ENCODE results near the gene TIGD1.
"Not testable (repeated sequence)": the region's sequence is repeated elsewhere in the genome, so short reads cannot be mapped to it uniquely, and the experiment has no call there.

Gene TIGD1

GRCh38 chr2:232575404-232575746, 25.0 kb upstream of the TIGD1 start:
- no peak for DNase-seq (ENCODE audit: low read depth)
- TF ChIP-seq MYC (IDR thresholded peaks at IDR 0.05; ENCODE audit: low read depth, low read length) (no peak), CTCF (IDR thresholded peaks at IDR 0.05; ENCODE audit: low read depth, low read length) (no peak), POLR2A (IDR thresholded peaks at IDR 0.05; ENCODE audit: extremely low read depth, insufficient read length) (no peak), MAX (IDR thresholded peaks at IDR 0.05; ENCODE audit: low read depth, low read length) (no peak)
- H3K4me3 ChIP-seq (ENCODE audit: low read depth, low read length): no peak overlapping the region

GRCh38 chr2:232574674-232575403, 24.5 kb upstream of the TIGD1 start:
- no peak overlapping the region for H3K4me3 ChIP-seq (ENCODE audit: low read depth, low read length)
- no peak for TF ChIP-seq CTCF (IDR thresholded peaks at IDR 0.05; ENCODE audit: low read depth, low read length)
- no peak for TF ChIP-seq MAX (IDR thresholded peaks at IDR 0.05; ENCODE audit: low read depth, low read length)
- no peak for TF ChIP-seq POLR2A (IDR thresholded peaks at IDR 0.05; ENCODE audit: extremely low read depth, insufficient read length)
- TF ChIP-seq MYC (IDR thresholded peaks at IDR 0.05; ENCODE audit: low read depth, low read length): no peak
- DNase-seq (ENCODE audit: low read depth): no peak

GRCh38 chr2:232573771-232574435, 23.5 kb upstream of the TIGD1 start:
- no peak for TF ChIP-seq POLR2A (IDR thresholded peaks at IDR 0.05; ENCODE audit: extremely low read depth, insufficient read length)
- TF ChIP-seq MYC (IDR thresholded peaks at IDR 0.05; ENCODE audit: low read depth, low read length): no peak
- TF ChIP-seq MAX (IDR thresholded peaks at IDR 0.05; ENCODE audit: low read depth, low read length): no peak
- TF ChIP-seq CTCF (IDR thresholded peaks at IDR 0.05; ENCODE audit: low read depth, low read length): no peak
- DNase-seq (ENCODE audit: low read depth): no peak
- H3K4me3 ChIP-seq (ENCODE audit: low read depth, low read length): no peak overlapping the region

- DNase-seq (ENCODE audit: low read depth): no peak
- no peak for TF ChIP-seq MAX (IDR thresholded peaks at IDR 0.05; ENCODE audit: low read depth, low read length)
- no peak for TF ChIP-seq MYC (IDR thresholded peaks at IDR 0.05; ENCODE audit: low read depth, low read length)
- no peak for TF ChIP-seq POLR2A (IDR thresholded peaks at IDR 0.05; ENCODE audit: extremely low read depth, insufficient read length)
- no peak for TF ChIP-seq CTCF (IDR thresholded peaks at IDR 0.05; ENCODE audit: low read depth, low read length)
- H3K4me3 ChIP-seq (ENCODE audit: low read depth, low read length): no peak overlapping the region
These were observed 22.7 kb upstream of the TIGD1 start for GRCh38 chr2:232573042-232573441.

GRCh38 chr2:232571026-232571474, 20.7 kb upstream of the TIGD1 start:
- no peak for DNase-seq (ENCODE audit: low read depth)

GRCh38 chr2:232570481-232570880, 20.1 kb upstream of the TIGD1 start:
- not testable (repeated sequence) for DNase-seq (ENCODE audit: low read depth)

More at GRCh38 chr2:232571026-232571474, 20.7 kb upstream of the TIGD1 start:
- no peak overlapping the region for H3K4me3 ChIP-seq (ENCODE audit: low read depth, low read length)
- TF ChIP-seq MYC (IDR thresholded peaks at IDR 0.05; ENCODE audit: low read depth, low read length) (no peak), CTCF (IDR thresholded peaks at IDR 0.05; ENCODE audit: low read depth, low read length) (no peak), POLR2A (IDR thresholded peaks at IDR 0.05; ENCODE audit: extremely low read depth, insufficient read length) (no peak), MAX (IDR thresholded peaks at IDR 0.05; ENCODE audit: low read depth, low read length) (no peak)

More at GRCh38 chr2:232570481-232570880, 20.1 kb upstream of the TIGD1 start:
- not testable (repeated sequence) for H3K4me3 ChIP-seq (ENCODE audit: low read depth, low read length)
